Measurements from ENCODE around the gene RIT1.

Gene RIT1, protein sequence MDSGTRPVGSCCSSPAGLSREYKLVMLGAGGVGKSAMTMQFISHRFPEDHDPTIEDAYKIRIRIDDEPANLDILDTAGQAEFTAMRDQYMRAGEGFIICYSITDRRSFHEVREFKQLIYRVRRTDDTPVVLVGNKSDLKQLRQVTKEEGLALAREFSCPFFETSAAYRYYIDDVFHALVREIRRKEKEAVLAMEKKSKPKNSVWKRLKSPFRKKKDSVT

DNA sequence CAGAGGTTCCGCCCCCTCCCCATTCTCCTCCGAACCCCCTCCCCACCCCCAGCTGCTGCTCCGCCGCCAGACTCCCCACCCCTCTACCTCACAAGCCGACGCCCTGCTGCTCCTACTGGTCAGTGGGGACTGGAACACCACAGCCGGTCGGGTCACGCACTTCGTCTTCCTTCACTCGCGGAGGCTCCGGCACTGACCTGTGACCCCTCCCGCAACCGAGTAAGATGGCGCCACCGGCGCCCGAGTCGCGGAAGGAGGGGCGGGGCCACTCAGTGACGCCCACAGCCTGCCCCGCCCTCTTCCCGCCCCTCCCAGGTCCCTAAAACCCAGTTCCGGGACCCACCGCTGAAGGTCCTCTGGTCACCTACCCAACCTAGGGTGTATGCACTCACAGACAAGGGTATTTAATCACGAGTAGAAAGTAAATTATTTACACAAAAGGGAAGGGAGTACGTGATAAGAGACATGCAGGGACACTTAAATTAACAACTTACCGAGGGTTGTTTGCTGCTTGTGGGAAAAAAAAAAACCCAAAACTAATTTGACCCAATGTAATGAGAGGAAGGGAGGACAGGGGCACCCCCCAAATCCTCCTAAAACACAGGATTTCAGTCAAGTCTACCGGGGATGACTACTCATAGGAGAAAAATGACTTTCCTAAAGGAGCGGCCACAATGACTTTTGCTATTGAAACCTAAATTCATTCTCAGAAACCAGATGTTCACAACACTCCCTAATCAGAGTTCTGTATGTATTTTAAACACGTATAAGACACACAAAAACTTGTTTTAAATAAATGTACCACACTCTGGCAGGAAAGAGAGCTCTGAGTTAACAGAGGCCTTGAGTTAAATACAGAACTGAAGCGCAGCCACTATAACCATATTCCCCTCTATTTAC, at the start of gene RIT1:
TSS of gene RIT1 (minus strand) at position 194 of the 900 bp plus-strand sequence. CDS start 588 bp downstream, outside the sequence.
- peak; percentile 81 for DNase-seq

DNA sequence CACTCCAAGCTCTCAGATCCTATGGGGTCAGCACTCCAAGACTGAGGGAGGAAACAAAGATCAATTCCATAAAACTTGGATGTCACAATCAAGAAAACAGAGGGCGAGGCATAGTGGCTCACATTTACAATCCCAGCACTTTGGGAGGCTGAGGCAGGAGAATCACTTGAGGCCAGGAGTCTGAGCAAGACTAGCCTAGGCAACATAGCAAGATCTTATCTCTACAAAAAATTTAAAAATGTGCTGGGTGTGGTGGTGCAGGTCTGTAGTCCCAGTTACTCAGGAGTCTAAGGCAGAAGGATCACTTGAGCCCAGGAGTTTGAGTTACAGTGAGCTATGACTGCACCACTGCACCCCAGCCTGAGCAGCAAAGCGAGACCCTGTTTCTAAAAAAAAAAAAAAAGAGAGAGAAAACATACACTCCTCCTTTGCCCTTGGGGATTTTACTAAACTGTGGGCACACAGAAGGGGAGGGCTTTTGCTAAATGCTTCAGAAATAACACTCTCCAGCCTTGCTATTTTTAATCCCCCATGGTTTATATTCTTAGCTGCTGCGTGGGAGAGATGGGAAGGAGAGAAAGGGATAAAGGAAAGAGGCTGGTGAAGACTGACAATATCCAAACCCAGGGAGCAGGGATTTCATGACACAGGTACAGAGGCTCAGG, 49.1 kb upstream of the RIT1 start:
- DNase-seq = no peak

DNA sequence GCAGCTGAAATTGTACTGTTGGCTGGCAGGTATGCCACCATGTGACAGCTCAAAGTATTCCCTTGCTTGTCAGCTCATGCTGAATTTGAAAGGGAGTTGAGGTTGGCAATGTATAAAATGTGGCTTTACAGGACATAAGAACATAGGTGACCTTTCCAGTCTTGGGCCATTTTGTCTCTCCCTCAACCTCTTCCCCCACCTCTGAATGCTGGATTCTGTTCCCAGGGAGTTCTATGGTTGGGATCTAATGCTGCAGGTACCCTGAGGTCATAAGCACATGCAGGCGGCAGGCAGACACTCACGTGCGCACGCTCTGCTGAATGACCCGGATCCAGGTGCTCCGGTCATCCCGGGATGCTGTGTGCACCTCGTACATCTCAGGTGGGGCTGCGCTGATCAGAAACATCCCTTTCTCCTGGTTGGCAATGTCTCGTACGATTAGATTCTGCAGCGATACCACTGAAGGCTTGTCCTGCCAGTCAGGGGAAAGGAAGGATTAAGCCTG, 46.3 kb upstream of the RIT1 start:
- DNase-seq = no peak

DNA sequence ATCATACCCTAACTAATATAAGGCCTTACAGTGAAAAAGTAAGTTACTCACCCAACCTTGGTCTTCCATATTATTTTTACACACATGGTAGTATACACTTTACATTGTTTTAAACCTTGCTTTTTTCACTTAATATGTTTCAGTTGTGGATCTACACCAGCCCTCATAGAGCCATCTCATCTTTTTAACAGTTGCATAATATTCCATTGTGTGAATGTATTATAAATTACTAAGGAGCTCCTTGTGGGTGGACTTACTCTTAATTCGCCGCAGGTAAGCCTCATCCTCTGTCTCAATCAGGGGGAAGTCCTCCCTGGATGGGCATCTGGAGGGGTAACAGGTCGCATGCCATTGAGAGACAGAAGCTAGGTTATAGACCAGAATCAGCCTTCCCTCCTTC, 43.5 kb upstream of the RIT1 start:
- DNase-seq = no peak

DNA sequence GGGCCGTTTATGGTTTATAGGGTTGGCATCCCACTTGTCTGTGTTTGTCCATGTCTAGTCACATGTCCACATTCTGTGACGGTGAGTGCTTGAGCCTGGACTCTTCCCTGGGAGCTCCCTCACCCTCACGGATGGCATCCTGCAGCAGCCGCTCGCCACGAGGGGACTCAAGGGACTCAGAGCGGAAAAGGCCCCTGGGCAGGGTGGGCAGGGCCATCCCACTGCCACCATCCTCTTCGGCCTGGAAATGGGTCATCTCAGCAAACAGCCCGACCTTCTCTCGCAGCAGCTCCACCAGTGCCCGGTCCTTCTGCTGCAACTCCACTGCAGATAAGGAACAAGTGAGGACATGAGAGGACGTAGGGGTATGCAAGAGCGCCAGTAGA, 41.3 kb upstream of the RIT1 start:
- DNase-seq = no peak

DNA sequence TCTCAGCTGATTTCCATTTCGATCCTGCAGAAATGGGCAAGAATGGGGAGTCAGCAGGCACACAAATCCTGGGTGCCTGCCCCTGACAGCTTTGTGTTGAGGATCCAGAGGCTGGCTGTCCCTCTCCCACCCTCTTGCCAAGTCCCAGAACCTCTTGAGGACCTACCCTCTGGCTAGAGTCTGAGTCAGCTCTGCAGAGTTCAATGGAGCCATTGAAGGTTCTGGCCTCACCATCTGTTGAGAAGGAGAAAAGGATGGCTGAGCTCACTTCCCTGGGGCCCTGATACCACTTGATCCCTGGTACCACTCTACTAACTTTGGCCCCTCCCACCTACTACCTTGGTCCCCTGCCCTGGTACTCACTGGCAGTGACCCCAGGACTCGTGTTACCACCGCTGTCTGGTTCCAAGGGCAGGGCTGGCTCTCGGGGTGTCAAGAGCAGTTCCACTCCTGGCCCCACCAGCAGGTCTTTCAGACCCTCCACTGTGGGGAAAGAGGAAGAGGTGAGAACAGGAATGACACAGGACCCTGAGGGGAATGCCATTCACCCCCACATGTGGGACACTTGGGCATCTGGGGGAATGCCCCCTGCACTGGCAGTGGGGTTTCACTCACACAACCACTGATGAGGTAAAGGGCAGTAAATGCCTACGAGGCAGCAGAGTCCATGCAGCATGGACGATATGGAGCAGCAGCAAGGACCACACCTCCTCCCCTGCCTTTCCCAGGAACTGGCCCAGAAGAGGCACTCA, 40.8 kb upstream of the RIT1 start:
- DNase-seq = no peak

DNA sequence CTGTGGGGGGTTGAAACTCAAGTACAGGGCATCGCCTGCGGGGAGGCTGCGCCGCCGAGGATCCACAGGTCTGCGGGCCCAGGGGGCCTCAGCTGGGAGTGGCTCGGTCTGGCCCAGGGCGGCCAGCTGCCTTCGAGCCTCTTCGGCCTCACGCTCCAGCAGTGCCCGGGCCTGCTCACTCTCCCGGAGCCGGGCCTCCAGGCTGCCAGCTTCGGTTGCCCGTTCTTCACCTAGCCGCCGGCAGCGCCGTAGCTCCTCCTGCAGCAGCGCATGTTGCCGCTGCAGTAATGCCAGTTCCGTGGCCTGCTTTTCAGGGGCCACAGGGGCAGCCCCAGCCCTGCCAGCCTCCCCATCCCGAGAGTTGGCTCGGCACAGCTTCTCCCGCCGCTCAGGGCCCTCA, 39.7 kb upstream of the RIT1 start:
- no peak for DNase-seq

DNA sequence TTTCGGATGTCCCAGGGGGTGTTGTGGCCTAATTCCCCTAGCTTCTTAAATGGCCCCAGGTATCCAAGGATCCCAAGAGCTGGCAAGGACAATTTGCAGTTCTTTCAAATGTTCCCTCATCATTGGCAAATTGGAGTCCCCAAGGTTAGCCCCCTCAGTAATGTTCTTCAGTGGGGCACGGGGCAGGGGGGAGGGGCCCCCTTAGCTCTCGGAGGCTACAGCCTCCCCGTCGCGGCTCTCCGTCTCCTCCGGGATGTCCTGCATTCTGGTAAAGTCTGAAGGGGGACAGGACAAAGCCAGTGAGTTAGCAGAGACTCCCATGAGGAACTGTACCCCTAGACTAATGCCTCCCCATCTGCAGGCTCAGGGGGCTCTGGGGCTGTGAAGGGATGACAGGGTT, 36.6 kb upstream of the RIT1 start:
- DNase-seq = no peak

DNA sequence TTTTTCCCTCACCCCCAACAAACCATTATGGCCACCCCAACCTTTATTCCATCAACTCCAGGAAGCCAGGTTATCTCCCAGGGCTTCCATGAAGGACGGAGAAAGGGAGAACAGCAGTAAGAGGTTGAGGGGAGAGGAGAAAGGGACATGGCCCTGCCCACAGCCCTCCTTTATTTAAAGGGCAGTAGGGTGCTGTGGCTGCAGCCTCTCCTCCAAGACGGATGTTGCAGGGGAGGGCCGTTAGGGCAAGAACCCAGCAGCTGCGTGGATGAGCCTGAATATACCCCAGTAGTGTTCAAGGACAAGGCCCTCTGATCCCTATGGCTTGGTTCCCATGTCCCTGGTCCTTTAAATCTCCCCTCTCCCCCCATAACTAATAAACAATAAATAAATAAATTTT, 36.1 kb upstream of the RIT1 start:
- no peak for DNase-seq

DNA sequence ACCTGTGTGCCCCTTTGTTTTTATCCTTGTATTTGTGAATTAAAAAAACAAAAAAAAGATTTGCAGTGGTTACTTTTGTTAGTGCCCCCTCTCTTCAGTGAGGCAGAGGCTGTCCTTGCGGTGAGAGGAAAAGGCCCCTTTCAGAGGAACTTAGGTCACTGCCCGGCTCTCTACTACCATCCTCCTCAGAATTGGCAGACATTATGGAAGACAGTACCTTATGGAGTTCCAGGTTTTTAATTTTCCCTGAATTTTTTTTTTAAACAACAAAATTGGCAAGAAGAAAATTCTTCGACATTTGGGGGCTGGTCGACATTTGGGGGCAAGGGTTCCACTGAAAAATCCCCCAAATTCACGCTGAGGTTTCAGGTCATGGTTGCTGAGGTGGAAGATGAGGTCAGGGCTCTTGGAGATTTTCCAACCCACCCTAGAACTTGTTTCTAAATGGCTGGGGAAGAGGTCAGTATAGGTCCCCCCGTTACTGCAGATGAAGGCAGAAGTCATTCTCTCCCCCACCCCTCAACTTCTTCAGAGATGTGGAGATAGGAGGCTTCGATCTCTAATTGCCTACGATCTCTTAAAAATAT, 35.6 kb upstream of the RIT1 start:
- DNase-seq = no peak

DNA sequence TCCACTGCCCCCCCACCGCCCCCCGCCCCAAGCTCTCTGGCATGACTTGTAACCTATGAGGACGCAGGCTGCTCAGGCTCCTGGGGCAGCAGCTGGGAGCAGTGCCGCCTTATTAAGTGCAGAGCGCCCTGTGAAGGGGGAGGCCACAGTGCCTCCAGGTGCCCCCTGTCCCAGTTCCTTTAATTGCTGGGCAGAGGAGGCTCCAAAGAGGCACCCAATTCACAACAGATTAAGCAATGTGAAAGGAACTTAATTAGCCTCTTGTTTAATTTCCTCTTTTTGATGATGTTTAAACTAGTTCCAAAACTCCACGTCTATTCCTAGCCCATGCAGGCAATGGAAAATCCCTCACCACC, 33.3 kb upstream of the RIT1 start:
- no peak for DNase-seq

DNA sequence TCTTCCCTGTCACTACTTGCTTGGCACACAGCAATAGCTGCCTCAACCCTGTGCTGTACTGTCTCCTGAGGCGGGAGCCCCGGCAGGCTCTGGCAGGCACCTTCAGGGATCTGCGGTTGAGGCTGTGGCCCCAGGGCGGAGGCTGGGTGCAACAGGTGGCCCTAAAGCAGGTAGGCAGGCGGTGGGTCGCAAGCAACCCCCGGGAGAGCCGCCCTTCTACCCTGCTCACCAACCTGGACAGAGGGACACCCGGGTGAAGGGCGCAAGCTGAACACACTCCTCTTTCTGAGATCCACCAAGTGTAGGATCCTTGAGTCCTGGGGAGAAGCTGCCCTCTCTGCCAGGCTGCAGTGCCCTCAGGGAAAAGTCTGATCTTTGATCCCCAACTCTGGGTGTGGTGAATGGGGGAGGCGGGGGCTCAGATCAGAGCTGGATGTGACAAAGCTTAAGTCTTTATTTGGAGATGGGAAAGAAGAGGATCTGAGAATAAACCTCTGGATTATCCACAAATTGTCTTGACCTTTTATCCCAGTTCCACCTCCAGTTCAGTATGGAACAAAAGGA, 31.5 kb upstream of the RIT1 start:
- DNase-seq = no peak

DNA sequence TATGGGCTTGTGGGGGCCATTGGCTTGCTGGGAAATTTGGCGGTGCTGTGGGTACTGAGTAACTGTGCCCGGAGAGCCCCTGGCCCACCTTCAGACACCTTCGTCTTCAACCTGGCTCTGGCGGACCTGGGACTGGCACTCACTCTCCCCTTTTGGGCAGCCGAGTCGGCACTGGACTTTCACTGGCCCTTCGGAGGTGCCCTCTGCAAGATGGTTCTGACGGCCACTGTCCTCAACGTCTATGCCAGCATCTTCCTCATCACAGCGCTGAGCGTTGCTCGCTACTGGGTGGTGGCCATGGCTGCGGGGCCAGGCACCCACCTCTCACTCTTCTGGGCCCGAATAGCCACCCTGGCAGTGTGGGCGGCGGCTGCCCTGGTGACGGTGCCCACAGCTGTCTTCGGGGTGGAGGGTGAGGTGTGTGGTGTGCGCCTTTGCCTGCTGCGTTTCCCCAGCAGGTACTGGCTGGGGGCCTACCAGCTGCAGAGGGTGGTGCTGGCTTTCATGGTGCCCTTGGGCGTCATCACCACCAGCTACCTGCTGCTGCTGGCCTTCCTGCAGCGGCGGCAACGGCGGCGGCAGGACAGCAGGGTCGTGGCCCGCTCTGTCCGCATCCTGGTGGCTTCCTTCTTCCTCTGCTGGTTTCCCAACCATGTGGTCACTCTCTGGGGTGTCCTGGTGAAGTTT, 30.8 kb upstream of the RIT1 start:
- DNase-seq = no peak

DNA sequence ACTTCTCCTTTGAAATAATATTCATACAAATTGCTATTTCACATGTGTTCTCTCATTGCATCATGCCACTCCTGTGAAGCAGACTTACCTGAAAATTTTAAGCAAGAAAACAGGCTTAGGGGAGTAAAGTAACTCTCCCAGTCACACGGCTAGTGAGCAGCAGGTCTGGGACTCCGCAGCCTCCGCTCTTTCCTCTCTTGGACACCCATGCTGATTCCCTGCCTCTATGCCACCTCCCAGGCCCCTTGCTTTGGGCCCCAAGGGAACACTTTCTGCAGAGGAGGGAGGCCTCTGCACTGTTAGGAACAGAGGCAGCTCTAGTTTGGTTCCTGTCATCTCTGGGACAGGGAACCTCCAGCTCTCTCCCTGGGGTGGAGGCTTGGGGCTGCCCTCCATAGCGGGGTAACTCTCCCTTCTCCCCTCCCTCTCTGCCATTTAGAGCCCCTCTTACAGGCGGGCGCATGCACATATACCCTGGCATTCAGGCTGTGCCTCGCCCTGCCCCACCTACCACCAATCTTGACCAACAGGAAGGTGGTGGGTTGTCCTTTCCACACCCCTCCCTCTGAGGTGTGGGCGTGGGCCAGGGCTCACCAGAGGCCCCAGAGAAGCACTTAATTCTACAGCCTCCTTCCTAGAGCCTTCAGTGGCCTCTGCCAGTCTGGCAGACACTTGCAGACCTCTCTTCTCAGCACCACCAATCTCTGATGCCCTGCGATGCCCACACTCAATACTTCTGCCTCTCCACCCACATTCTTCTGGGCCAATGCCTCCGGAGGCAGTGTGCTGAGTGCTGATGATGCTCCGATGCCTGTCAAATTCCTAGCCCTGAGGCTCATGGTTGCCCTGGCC, 30.1 kb upstream of the RIT1 start, which contains the start of gene RXFP4:
TSS of gene RXFP4 (plus strand) at position 646 of the 852 bp plus-strand sequence. CDS start at position 718, 72 bp downstream.
- DNase-seq = no peak

DNA sequence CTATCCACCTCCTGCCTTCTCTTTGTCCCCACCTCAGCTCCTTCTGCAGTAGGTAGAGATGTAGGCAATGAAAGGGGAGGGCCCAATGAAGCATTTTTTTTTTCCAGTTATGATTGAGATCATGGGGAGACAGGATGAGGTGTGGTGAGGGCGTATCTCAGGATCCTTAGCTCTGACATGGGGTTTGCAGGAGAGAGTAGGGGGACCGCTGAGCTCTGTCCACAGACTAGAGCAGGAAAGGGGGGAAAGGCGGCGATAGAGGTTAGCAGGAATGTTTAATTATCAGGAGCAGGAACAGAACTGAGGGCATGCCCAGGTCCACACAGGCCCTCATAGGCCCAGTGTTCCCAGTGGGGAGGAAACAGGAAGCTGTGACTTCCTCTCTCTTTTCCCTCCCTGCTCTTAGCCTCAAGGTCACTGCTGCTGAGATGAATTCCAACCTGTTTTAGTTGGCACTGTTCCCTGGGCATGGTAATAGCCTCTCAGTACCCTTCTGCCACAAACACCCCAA, 29.4 kb upstream of the RIT1 start:
- no peak for DNase-seq

DNA sequence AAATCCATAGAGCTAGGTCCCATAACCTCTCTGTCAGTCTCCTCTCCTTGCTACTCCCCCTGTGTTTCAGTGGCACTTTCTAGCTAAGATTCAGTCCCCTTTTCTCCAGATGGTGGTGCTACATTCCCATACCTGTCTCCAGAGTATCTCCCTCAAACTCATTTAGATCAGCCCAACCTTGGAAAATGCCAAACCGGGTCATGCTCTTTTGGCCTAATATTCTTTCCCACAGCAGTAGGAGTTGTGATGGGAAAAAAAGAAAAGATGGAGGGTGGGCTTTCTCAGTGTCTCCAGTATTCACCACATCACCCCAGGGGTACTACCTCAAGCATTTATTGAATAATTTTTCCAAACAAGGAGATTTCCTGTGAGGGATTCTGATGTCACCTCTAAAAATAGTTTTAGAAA, 27.1 kb upstream of the RIT1 start:
- peak; percentile 75 for DNase-seq

DNA sequence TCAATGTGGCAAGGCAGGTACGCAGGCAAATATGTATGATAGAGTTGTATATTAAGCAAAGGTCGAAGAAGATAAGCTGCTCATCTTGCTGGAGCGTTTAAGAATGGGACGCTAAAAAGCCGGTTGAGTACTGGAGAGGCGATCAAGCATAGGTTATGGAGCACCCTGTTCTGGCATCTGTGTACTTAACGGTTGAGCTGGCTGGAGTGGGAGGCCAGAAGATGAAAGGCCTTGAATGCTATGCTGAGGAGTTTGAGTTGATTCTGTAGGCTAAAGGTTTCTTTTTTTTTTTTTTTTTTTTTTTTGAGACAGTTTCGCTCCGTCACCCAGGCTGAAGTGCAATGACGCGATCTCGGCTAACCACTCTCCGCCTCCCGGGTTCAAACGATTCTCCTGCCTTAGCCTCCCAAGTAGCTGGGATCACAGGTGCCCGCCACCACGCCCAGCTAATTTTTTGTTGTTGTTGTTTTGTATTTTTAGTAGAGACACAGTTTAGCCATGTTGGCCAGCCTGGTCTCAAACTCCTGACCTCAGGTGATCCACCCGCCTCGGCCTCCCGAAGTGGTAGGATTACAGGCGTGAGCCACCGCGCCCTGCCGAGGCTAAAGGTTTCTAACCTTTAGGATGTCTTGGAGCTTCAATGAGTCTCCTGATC, 23.9 kb upstream of the RIT1 start:
- DNase-seq = peak; percentile 67

DNA sequence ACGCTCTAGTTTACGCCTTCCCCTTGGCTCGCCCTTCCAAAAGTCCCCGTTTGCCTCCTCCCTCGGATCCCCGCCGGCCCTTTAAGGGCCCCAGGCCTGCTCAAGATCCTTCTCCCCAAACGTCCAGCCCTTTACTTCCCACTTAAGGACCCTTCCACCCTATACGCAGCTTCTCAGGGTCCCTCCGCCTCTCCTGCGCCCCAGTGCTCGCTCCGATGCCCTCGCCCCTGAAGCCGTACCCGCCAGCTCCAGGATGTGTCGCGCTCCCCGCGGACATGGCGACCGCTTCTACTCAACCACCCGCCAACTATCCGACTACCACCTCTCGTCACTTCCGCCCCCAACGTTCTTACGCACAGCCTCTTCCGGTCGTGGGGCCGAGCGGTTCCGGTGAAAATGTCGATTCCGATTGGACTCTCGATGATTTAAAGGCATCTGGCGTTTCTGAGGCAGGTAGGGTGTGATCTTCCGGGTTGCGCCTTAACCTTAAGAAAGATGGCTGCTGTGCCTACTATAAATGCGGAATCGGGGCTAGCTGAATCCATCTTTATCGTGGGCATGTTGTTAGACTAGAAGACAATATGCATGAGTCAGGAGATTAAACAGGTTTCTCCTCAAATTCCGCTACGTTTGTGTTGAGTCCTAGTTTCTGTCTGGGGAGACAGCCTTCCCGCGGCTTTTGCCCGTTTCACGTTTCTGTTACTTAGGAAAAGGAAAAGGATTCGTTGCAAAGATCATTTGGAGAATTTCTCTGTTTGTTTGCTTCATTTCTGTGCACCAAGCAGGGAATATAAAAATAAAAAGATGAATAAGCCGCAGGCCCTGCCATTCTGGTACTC, 23.2 kb upstream of the RIT1 start, which contains the start of gene KHDC4:
TSS of gene KHDC4 (minus strand) at position 317 of the 839 bp plus-strand sequence. CDS start at position 277, 40 bp downstream.
- peak; percentile 100 for DNase-seq
